SJCRH30 (cell line): Measurements from ENCODE around the gene PARN. TPM values are rescaled to one million over a fixed set of nuclear protein-coding genes. Genes with fewer than 3 reads are reported as not detected.
A peak's percentile ranks its signal among the peaks of the same experiment; 100 is the strongest.
"Not testable (repeated sequence)": the region's sequence is repeated elsewhere in the genome, so short reads cannot be mapped to it uniquely, and the experiment has no call there.

Experiments used
- DNase-seq, 2 experiments: peaks; one replicate each; pipeline ENCODE4 v3.0.0-alpha.2; 2015 to 2020
- H3K27ac ChIP-seq: fragments of 250-450 bp; sonication (Bioruptor Pico); 2 replicates; pipeline ENCODE4 v1.5.1; 2020; ENCODE audit warnings: mild to moderate bottlenecking, moderate library complexity
- H3K27me3 ChIP-seq: fragments of 250-450 bp; sonication (Bioruptor Pico); 2 replicates; pipeline ENCODE4 v1.5.1; 2020; ENCODE audit warnings: mild to moderate bottlenecking, moderate library complexity
- H3K36me3 ChIP-seq: fragments of 250-450 bp; sonication (Bioruptor Pico); 2 replicates; pipeline ENCODE4 v1.5.1; 2020; ENCODE audit warnings: mild to moderate bottlenecking, moderate library complexity
- H3K4me1 ChIP-seq: fragments of 250-450 bp; sonication (Bioruptor Pico); 2 replicates; pipeline ENCODE4 v1.5.1; 2020; ENCODE audit warnings: mild to moderate bottlenecking, moderate library complexity
- H3K4me3 ChIP-seq: fragments of 250-450 bp; sonication (Bioruptor Pico); 2 replicates; pipeline ENCODE4 v1.5.1; 2020; ENCODE audit warnings: mild to moderate bottlenecking, moderate library complexity
- H3K9me3 ChIP-seq: fragments of 250-450 bp; sonication (Bioruptor Pico); replicated peaks from 2 replicates; pipeline ENCODE4 v1.5.1; 2020; ENCODE audit warnings: mild to moderate bottlenecking, moderate library complexity
- total RNA-seq: library from RNA; depleted of rRNA; stranded (reverse); fragments of >200 nt; shearing (Covaris generic); gene quantifications from 2 replicates; pipeline ENCODE4 v1.2.3, GENCODE V29; 2014

The PARN gene
- total RNA-seq, 1 experiment from 2014 or later: 31.0 TPM

DNA sequence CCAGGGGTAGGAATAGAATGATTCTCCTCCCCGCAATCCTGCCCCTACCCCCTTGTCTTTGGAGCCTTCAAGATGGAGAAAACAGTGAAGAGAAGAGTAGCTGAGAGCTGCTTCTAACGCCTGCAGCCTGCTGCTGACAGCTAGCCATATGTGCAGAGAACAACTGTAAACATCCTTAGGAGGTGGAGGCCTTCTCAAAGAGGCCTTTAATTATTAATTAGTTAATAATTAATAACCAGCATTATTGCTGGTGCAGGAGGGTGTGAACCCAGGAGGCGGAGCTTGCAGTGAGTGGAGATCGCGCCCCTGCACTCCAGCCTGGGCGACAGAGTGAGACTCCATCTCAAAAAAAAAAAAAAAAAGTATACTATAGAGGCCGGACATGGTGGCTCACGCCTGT is 11.1 kb upstream of the PARN start:
- H3K9me3 ChIP-seq: no peaks in the 10 kb centered on the region
- H3K27me3 ChIP-seq: no peaks in the 10 kb centered on the region
- no peak overlapping the region for H3K4me3 ChIP-seq
- H3K36me3 ChIP-seq: peaks cover 25% of the 10 kb centered on the region
- no peak overlapping the region for H3K27ac ChIP-seq
- no peak for DNase-seq
- no peaks in the 10 kb centered on the region for H3K4me1 ChIP-seq

GRCh38 chr16:14640538-14640937 is 10.5 kb upstream of the PARN start:
- no peaks in the 10 kb centered on the region for H3K27me3 ChIP-seq
- no peaks in the 10 kb centered on the region for H3K4me1 ChIP-seq
- no peaks in the 10 kb centered on the region for H3K9me3 ChIP-seq
- DNase-seq: no peak
- no peak overlapping the region for H3K27ac ChIP-seq
- H3K4me3 ChIP-seq: no peak overlapping the region
- H3K36me3 ChIP-seq: peaks cover 24% of the 10 kb centered on the region

GRCh38 chr16:14636951-14637240 is 6.8 kb upstream of the PARN start:
- not testable (repeated sequence) for H3K9me3 ChIP-seq, DNase-seq, H3K4me1 ChIP-seq, H3K4me3 ChIP-seq, H3K27ac ChIP-seq, H3K36me3 ChIP-seq, H3K27me3 ChIP-seq

- not testable (repeated sequence) for H3K9me3 ChIP-seq, H3K27me3 ChIP-seq, H3K27ac ChIP-seq, DNase-seq, H3K36me3 ChIP-seq, H3K4me1 ChIP-seq, H3K4me3 ChIP-seq
Measured at GRCh38 chr16:14636179-14636950, 6.3 kb upstream of the PARN start.

DNA sequence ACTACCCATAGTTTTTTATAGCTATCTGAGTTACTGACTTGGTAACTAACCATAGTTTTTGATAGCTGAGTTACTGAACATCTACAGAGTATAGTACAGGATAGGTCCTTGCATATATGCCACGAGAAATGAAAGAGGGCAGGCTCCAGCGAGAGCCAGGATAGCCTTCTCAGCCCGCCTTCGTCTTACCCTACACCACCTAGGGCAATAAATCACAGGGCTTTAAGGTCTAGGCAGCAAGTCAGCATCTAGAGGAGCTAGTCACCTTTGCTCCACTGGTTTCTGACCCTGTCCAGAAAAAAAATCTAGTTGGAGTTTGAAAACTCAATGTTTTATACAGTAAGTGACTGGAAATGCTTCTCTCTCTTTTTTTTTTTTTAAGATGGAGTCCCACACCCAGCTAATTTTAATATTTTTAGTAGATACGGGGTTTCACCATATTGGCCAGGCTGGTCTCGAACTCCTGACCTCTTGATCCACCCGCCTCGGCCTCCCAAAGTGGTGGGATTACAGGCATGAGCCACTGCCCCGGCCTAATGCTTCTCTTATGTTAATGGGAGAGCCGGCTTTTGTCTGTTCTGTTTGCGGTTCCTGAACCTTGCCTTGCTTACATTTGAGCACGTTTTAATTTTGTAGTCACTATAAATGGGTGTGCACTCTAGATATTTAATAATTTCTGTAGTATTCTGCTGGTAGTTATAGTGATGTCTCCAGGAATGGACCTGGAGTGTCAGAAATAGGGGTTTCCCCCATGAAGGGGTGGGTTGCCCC is 5.5 kb upstream of the PARN start:
- no peaks in the 10 kb centered on the region for H3K9me3 ChIP-seq
- 0 out of 2 replicates have a peak, but pooled peaks cover 3% of the 10 kb centered on the region for H3K4me1 ChIP-seq
- DNase-seq: no peak
- H3K4me3 ChIP-seq: no peak overlapping the region
- no peak overlapping the region for H3K27ac ChIP-seq
- peaks cover 9% of the 10 kb centered on the region for H3K36me3 ChIP-seq
- H3K27me3 ChIP-seq: no peaks in the 10 kb centered on the region

GRCh38 chr16:14634389-14634725 is 4.3 kb upstream of the PARN start:
- Histone ChIP-seq H3K4me3 (peak overlapping the region; percentile 82), H3K4me1 (0 out of 2 replicates have a peak, but pooled peaks cover 3% of the 10 kb centered on the region), H3K9me3 (no peaks in the 10 kb centered on the region), H3K36me3 (peaks cover 6% of the 10 kb centered on the region), H3K27ac (no peak overlapping the region), H3K27me3 (no peaks in the 10 kb centered on the region)
- no peak for DNase-seq

DNA sequence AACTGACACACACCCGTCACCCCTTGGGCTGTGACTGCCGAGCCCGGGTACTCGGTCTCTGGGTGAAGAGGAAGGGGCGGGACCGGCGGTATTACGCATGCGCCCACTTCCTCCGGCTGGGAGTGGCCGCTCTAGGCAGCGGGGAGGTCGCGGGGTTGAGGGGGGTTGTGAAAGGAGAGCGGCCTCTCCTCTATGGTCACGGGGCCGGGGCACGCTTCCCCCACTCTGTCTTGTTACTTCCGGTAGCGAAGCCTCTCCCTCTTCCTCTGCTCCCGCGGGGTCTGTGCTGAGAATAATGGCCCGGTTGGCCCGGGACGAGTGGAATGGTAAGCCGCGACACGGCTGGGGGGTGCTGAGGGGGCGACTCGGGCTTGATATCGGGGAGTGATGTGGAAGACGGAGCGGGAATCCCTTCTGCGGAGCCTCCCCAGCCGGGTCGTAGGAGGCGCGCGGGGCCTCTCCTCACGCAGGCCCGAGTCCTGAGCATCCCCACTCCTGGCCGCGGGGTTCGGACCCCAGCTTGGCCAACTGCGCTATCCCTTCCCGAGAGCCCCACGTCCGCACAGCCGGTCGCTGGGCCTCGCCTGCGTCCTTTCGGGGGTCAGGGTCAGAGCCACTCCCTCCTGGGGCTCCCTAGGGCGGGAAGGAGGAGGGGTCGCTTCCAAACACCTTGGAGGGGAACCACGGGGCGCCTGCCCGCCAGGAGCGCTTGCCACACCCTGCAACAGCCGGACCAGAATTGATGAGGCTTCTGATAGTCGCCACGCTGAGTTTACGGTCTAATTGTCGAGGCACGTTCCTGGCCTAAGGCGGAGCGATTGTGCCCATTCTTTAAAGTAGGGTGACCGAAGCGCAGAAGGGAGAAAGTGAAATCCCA is 2.9 kb upstream of the PARN start, which contains the start of gene BFAR:
Gene BFAR, plus strand, starts transcription at position 259 of the 877 bp plus-strand sequence. CDS start 11,396 bp downstream, outside the sequence.
- peaks cover 7% of the 10 kb centered on the region; the same call in 1 of the 2 replicates for H3K4me1 ChIP-seq
- H3K4me3 ChIP-seq: peak within 1 kb of the TSS; percentile 82
- peak within 1 kb of the TSS; percentile 76 for H3K27ac ChIP-seq
- peak; percentile 98 for DNase-seq
- no peaks in the 10 kb centered on the region for H3K27me3 ChIP-seq
- H3K36me3 ChIP-seq: peaks cover 2% of the 10 kb centered on the region
- H3K9me3 ChIP-seq: no peaks in the 10 kb centered on the region

DNA sequence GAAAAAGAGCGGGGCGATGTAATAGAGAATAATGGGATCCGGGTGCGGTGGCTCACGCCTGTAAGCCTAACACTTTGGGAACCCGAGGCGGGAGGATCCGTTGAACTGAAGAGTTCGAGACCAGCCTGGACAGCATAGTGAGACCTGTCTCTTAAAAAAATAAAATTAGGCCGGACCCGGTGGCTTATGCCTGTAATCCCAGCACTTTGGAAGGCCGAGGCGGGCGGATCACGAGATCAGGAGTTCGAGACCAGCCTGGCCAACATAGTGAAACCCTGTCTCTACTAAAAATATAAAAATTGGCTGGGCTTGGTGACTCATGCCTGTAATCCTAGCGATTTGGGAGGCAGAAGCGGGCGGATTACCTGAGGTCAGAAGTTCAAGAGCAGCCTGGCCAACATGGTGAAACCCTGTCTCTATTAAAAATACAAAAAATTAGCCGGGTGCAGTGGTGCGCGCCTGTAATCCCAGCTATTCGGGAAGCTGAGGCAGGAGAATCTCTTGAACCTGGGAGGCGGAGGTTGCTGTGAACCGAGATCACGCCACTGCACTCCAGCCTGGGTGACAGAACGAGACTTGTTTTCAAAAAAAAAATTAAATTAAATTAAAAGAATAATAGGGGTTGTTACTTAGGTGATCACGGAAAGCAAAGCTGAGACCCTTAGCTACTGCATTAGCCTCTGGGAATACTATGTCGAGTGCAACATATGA is 715 bp upstream of the PARN start:
- not testable (repeated sequence) for H3K27me3 ChIP-seq, H3K9me3 ChIP-seq, H3K4me1 ChIP-seq, H3K36me3 ChIP-seq
- H3K4me3 ChIP-seq: peak overlapping the region; percentile 77
- peak overlapping the region; percentile 83 for H3K27ac ChIP-seq
- peak in 1 of 2 experiments; percentile 17 for DNase-seq

DNA sequence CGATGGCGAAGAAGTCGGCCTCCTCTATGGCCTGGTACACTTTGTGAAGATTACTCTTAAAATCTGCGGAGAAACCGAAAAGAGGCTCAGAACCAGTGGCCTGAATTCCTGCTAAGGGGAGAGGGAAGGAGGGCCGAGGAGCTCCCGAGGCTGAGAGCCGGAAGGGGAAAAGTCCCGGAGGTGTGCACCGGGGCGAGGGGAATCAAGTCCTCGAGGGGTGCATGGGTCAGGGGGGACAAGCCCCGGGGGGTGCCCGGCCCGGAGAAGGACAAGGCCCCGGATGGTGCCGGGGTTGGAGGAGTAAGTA is 495 bp downstream of the PARN start:
- H3K4me3 ChIP-seq: peak overlapping the region; percentile 77
- no peak for DNase-seq
- peaks cover 7% of the 10 kb centered on the region; the same call in 1 of the 2 replicates for H3K4me1 ChIP-seq
- no peaks in the 10 kb centered on the region for H3K9me3 ChIP-seq
- peaks cover 15% of the 10 kb centered on the region for H3K36me3 ChIP-seq
- peak overlapping the region; percentile 83 for H3K27ac ChIP-seq
- no peaks in the 10 kb centered on the region for H3K27me3 ChIP-seq

GRCh38 chr16:14628806-14629611 is 1.1 kb downstream of the PARN start:
- H3K27ac ChIP-seq: peak overlapping the region; percentile 83
- DNase-seq: no peak
- H3K36me3 ChIP-seq: peaks cover 18% of the 10 kb centered on the region
- H3K4me1 ChIP-seq: peaks cover 4% of the 10 kb centered on the region; the same call in 1 of the 2 replicates
- peak overlapping the region; percentile 77 for H3K4me3 ChIP-seq
- H3K27me3 ChIP-seq: no peaks in the 10 kb centered on the region
- H3K9me3 ChIP-seq: no peaks in the 10 kb centered on the region

DNA sequence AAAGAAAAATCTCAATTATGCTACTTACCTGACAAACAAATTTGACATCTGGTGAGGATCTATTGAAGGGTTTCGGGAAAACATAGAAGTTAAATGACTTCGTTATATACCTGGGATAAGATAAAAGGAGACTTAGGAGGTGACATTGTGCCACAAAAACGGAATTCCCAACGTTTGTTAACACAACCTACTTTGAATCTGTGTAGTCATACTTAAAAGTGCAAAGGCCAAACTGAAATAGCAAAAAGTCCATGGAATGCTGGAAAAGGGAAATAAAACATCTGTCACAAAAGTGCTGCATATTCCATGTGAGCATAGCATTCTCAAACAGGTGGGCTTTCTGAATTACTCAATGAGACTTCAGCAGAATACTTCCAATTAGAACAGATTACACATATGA is 3.0 kb downstream of the PARN start:
- no peak for DNase-seq
- Histone ChIP-seq H3K4me3 (no peak overlapping the region), H3K9me3 (no peaks in the 10 kb centered on the region), H3K36me3 (peaks cover 18% of the 10 kb centered on the region), H3K27ac (no peak overlapping the region), H3K27me3 (no peaks in the 10 kb centered on the region), H3K4me1 (peaks cover 4% of the 10 kb centered on the region; the same call in 1 of the 2 replicates)

DNA sequence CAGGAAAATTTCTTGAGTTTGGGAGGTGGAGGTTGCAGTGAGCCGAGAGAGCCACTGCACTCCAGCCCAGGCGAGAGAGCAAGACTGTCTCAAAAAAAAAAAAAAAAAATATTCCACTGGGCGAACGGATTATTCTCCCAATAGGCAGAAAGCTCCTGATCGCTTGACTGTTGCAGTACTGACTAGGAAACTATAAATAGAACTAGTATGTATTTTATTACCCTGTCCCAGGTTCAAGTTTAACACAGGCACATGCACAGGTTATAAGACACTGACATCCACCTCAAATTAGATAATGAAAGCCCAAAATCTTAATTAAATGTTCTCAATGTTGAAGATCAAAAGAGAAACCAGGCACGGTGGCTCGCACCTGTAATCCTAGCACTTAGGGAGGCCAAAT is 11.5 kb downstream of the PARN start:
- Histone ChIP-seq H3K27ac (no peak overlapping the region), H3K36me3 (peaks cover 15% of the 10 kb centered on the region), H3K4me1 (no peaks in the 10 kb centered on the region), H3K9me3 (no peaks in the 10 kb centered on the region), H3K4me3 (no peak overlapping the region), H3K27me3 (no peaks in the 10 kb centered on the region)
- no peak for DNase-seq

DNA sequence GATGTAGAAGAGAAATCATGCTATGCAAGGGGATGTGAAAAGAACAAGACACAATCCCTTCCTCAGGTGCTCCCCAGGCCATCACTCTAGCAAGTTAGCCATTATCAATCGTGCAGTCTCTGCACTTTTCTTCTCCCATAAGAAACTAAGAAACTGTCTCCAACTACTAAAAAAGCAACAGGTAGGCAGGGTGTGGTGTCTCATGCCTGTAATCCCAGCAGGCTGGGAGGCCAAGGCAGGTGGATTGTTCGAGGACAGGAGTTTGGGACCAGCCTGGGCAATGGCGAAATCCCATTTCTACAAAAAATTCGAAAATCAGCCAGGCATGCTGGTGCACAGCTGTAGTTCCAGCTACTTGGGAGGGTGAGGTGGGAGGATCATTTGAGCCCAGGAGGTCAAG is 13.8 kb downstream of the PARN start:
- Histone ChIP-seq H3K36me3 (peaks cover 14% of the 10 kb centered on the region), H3K4me3 (no peak overlapping the region), H3K9me3 (no peaks in the 10 kb centered on the region), H3K4me1 (no peaks in the 10 kb centered on the region), H3K27ac (no peak overlapping the region), H3K27me3 (no peaks in the 10 kb centered on the region)
- DNase-seq: no peak

GRCh38 chr16:14613991-14614390 is 16.1 kb downstream of the PARN start:
- Histone ChIP-seq H3K27me3 (no peaks in the 10 kb centered on the region), H3K4me3 (no peak overlapping the region), H3K9me3 (no peaks in the 10 kb centered on the region), H3K4me1 (no peaks in the 10 kb centered on the region), H3K27ac (no peak overlapping the region), H3K36me3 (peaks cover 10% of the 10 kb centered on the region; the same call in 1 of the 2 replicates)
- no peak for DNase-seq
